ENCODE results near the gene XK. TPM values are rescaled to one million over a fixed set of nuclear protein-coding genes. Genes with fewer than 3 reads are reported as not detected.

Gene XK
- total RNA-seq, 1 experiment from 2014 or later, result 2.6 TPM

GRCh38 chrX:37746951-37747350 is 61.4 kb downstream of the XK start:
- CTCF ChIA-PET, result no interaction called here
- no peaks in the 10 kb centered on the region for H3K9me3 ChIP-seq
- BruUV-seq (replicated peaks), result no TSS peak
- Mint-ChIP-seq H3K4me1 (ENCODE audit: low read depth, unreplicated experiment) (no peaks in the 10 kb centered on the region), H3K27ac (ENCODE audit: unreplicated experiment) (no peak overlapping the region), H3K27me3 (ENCODE audit: insufficient read depth, unreplicated experiment) (peaks cover 5% of the 10 kb centered on the region), H3K9me3 (ENCODE audit: unreplicated experiment) (no peaks in the 10 kb centered on the region), H3K4me3 (ENCODE audit: unreplicated experiment) (no peak overlapping the region), H3K36me3 (ENCODE audit: insufficient read depth, unreplicated experiment) (no peaks in the 10 kb centered on the region)
- POLR2A ChIA-PET, result no interaction called here
- intact Hi-C loops (cut with micrococcal nuclease; ENCODE audit: unreplicated experiment), result loop anchor here (10.0 kb wide), 1 partner anchor 172 kb away; the partner anchor contains the start of gene LANCL3
- no peak overlapping the region for H3K4me3 ChIP-seq (ENCODE audit: low read depth, low read length)
- DNase-seq, result no peak
- TF ChIP-seq CTCF (IDR thresholded peaks at IDR 0.05; ENCODE audit: insufficient read depth in 1 of 2, low read depth in 1 of 2, low read length in 1 of 2, severe bottlenecking in 1 of 2, unreplicated experiment in 1 of 2), result no peak
- no peaks in the 10 kb centered on the region for H3K4me1 ChIP-seq
- no peaks in the 10 kb centered on the region for H3K27me3 ChIP-seq (replicated peaks; ENCODE audit: control insufficient read depth, insufficient read depth, low read length)
- no peaks in the 10 kb centered on the region for H3K36me3 ChIP-seq (ENCODE audit: control insufficient read depth, insufficient read depth, low read length)

GRCh38 chrX:37752281-37752680 is 66.7 kb downstream of the XK start:
- intact Hi-C loops (cut with micrococcal nuclease; ENCODE audit: unreplicated experiment), result no loop called here
- Mint-ChIP-seq H3K27me3 (ENCODE audit: insufficient read depth, unreplicated experiment) (no peaks in the 10 kb centered on the region), H3K36me3 (ENCODE audit: insufficient read depth, unreplicated experiment) (no peaks in the 10 kb centered on the region), H3K4me1 (ENCODE audit: low read depth, unreplicated experiment) (no peaks in the 10 kb centered on the region), H3K9me3 (ENCODE audit: unreplicated experiment) (no peaks in the 10 kb centered on the region), H3K4me3 (ENCODE audit: unreplicated experiment) (no peak overlapping the region), H3K27ac (ENCODE audit: unreplicated experiment) (no peak overlapping the region)
- Histone ChIP-seq H3K4me1 (no peaks in the 10 kb centered on the region), H3K9me3 (no peaks in the 10 kb centered on the region), H3K27me3 (replicated peaks; ENCODE audit: control insufficient read depth, insufficient read depth, low read length) (no peaks in the 10 kb centered on the region), H3K36me3 (ENCODE audit: control insufficient read depth, insufficient read depth, low read length) (no peaks in the 10 kb centered on the region), H3K4me3 (ENCODE audit: low read depth, low read length) (no peak overlapping the region)
- ChIA-PET POLR2A (no interaction called here), CTCF (no interaction called here)
- no peak for TF ChIP-seq CTCF (IDR thresholded peaks at IDR 0.05; ENCODE audit: insufficient read depth in 1 of 2, low read depth in 1 of 2, low read length in 1 of 2, severe bottlenecking in 1 of 2, unreplicated experiment in 1 of 2)
- no TSS peak for BruUV-seq (replicated peaks)
- DNase-seq, result no peak

GRCh38 chrX:37752936-37753335 is 67.3 kb downstream of the XK start:
- TF ChIP-seq CTCF (IDR thresholded peaks at IDR 0.05; ENCODE audit: insufficient read depth in 1 of 2, low read depth in 1 of 2, low read length in 1 of 2, severe bottlenecking in 1 of 2, unreplicated experiment in 1 of 2), result no peak
- Histone ChIP-seq H3K9me3 (no peaks in the 10 kb centered on the region), H3K27me3 (replicated peaks; ENCODE audit: control insufficient read depth, insufficient read depth, low read length) (no peaks in the 10 kb centered on the region), H3K4me1 (no peaks in the 10 kb centered on the region), H3K36me3 (ENCODE audit: control insufficient read depth, insufficient read depth, low read length) (no peaks in the 10 kb centered on the region), H3K4me3 (ENCODE audit: low read depth, low read length) (no peak overlapping the region)
- DNase-seq, result no peak
- intact Hi-C loops (cut with micrococcal nuclease; ENCODE audit: unreplicated experiment), result no loop called here
- no peaks in the 10 kb centered on the region for H3K27me3 Mint-ChIP-seq (ENCODE audit: insufficient read depth, unreplicated experiment)
- no peak overlapping the region for H3K27ac Mint-ChIP-seq (ENCODE audit: unreplicated experiment)
- no TSS peak for BruUV-seq (replicated peaks)
- no peaks in the 10 kb centered on the region for H3K36me3 Mint-ChIP-seq (ENCODE audit: insufficient read depth, unreplicated experiment)
- ChIA-PET CTCF (no interaction called here), POLR2A (no interaction called here)
- no peaks in the 10 kb centered on the region for H3K4me1 Mint-ChIP-seq (ENCODE audit: low read depth, unreplicated experiment)
- H3K9me3 Mint-ChIP-seq (ENCODE audit: unreplicated experiment), result no peaks in the 10 kb centered on the region
- no peak overlapping the region for H3K4me3 Mint-ChIP-seq (ENCODE audit: unreplicated experiment)

All from Caco-2 (cell line).